Stimulated activated CD4-positive, alpha-beta T cell treated with anti-CD3 and anti-CD28 coated beads, Interleukin-4, amount 100 ng/mL, for 48 hours (primary cell): ENCODE measurements around the gene POU3F1.
"Not testable (repeated sequence)": the region's sequence is repeated elsewhere in the genome, so short reads cannot be mapped to it uniquely, and the experiment has no call there.

ENCODE experiments used
- DNase-seq, 2 donors: peaks; one replicate each; pipeline ENCODE4 v3.0.0-alpha.2; 2020; ENCODE audit warnings: low read depth in 2 of 2

POU3F1 gene

DNA sequence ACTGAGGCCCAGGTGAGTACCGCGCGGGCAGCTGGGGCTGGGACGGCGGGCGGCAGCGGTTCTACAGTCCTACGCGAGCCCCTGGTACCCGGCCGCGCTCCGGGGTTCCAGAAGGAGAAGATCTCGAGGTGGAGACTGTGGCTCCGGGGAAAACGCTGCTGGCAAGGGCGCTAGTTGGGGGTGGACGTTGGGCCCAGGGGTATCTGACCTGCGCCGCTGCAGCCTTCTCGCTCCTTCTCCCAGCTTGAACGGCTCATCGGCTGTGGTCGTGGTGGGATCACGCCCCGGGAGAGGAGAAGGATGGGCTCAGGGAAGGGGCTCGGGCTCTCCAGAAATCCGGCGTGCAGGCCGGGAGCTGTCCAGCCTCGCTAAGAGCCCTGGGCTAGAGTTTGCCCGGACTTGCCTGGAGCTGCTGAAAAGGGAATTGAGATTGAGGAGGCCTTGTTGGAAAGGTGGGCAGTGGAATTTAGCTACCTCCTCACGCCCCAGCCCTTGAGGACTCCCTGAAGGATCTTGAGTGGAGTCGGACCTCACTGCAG, 1.1 kb upstream of the POU3F1 start:
- no peak for DNase-seq

DNA sequence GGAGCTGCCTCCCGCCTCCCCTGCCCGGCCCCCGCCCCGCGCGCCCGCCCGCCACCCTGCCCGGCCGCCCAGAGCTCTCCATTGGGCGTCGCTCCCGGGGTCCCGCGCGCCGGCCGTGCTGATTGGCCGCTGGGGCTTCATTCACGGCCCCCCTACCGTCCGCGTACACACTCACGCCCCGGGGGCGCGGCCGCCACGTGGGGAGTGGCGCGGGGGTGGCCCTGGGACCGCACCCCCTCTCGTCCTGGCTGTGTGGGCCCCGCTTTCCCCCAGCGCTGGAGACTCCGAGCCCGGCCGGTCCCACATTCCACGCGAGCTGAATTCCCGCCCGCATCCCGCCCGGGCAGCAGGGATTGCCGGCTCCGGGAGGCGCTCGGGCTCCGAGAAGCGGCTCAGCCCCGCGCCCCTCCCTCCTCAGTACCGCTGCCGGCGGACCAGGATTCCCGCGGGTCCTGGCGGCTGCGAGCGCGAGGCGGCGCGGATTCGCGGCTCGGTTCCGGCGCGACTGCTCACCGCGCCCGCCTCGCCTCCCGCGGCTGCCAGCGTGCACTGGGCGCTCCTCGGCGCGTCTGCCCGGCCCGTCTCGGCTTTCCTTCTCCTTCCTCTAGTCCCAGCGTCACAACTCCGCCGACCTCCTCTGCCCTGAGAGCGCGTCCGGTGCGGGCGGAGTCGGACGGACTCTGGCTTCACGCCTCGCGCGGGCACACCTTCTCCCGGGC, 450 bp upstream of the POU3F1 start:
- DNase-seq: peak; percentile 66 to 79

DNA sequence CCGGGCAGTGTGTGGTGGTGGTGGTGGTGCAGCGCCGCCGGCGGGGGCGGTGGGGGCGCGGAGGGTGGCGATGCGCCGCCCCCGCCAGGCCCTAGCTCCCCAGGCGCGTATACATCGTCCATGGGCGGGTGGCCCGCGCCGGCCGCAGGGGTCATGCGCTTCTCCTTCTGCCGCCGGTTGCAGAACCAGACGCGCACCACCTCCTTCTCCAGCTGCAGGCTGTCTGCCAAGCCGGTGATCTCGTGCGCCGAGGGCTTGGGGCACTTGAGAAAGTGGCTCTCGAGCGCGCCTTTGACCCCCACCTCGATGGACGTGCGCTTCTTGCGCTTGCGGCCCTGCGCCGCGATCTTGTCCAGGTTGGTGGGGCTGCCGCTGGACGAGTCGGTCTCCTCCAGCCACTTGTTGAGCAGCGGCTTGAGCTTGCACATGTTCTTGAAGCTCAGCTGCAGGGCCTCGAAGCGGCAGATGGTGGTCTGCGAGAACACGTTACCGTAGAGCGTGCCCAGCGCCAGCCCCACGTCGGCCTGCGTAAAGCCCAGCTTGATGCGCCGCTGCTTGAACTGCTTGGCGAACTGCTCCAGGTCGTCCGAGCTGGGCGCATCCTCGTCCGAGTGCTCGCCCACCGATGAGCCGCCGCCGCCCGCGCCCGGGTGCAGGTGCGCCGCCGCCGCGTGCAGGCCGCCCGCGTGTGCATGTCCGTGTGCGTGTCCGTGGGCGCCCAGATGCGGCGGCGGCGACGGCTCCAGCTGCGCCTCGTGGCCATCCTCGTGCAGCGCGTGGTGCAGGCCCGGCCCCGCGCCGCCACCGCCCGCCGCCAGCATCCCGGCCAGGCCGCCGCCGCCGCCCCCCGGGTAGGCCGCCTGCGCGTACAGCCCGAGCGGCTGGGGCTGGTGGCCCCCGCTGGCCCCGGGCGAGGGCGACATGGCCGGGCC, 926 bp downstream of the POU3F1 start:
- DNase-seq: no peak

DNA sequence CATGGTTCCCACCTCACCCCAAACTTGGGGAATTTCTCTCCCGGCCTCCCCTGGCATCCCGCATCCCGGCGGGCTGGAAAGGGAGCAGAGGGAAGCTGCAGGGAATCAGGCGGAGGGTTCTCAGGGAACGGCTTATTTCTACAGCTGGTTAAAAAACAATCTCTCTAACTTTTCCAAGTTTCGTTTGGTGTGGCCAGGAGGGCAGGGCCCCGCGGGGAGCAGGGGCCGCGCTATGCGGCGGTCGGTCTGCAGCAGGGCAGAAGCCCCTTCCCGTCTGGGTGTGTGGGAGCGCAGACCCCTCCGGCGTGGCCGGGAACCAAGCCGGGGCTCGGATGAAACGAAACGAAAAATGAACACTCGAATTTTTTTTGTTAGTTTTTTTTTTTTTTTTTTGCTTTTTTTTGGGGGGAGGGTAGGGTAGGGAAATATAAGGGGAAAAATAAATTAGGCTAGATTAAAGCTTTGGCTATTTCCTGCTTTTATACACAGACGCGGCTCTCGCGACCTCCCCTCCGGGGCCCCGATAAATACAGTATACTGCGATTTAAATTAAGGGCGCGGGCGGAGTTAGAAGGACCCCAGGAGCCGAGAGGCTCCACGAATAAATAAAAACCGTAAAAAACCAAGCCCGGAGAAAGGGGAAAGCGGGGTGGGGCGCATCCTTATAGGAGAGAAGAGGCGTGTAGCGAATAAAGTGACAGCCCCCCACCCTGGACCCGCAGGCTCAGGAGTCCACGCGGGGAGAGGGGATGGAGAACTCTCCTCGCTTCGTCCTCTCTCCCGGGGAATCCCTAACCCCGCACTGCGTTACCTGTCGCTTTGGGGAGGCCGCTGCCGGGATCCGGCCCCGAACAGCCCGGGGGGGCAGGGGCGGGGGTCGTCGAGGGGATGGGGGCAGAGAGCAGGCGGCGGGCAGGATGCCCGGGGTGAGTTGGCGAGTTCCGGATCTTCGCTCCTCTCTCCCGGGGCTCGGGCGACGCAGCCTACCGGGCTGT, 2.1 kb downstream of the POU3F1 start:
- no peak for DNase-seq

DNA sequence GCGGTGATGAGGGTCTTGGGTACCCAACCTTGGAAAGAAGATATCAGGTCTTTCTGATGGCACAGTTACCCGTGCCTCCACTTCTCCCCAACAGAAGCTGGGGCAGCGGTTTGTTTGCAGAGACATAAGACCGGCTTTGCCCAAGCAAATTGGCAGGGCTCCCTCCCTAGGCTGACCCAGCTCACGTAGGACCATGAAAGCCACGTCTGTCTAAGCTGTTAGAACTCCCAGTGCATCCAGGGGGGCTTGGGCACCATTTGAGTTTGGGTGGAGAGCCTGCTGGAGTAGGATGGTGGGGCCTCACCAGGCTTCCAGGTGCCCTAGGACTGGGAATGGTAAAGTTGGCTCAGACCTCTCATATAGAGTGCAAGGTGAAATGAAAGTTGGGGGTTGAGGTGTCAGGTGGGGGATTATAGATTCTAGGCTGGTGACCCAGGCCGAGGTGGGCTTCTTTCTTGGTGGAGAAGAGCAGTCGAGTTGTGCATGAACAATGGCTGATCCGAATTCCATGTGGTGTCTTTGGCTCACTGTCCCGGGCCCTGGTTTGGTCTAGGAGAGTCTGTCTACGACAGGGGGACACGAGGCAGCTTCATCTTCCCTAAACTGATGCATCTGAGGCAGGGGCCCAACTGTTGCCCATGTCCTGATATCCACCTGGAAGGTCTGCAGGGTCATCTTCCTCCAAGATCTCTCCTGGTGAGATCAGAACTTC, 3.4 kb downstream of the POU3F1 start:
- DNase-seq: no peak

DNA sequence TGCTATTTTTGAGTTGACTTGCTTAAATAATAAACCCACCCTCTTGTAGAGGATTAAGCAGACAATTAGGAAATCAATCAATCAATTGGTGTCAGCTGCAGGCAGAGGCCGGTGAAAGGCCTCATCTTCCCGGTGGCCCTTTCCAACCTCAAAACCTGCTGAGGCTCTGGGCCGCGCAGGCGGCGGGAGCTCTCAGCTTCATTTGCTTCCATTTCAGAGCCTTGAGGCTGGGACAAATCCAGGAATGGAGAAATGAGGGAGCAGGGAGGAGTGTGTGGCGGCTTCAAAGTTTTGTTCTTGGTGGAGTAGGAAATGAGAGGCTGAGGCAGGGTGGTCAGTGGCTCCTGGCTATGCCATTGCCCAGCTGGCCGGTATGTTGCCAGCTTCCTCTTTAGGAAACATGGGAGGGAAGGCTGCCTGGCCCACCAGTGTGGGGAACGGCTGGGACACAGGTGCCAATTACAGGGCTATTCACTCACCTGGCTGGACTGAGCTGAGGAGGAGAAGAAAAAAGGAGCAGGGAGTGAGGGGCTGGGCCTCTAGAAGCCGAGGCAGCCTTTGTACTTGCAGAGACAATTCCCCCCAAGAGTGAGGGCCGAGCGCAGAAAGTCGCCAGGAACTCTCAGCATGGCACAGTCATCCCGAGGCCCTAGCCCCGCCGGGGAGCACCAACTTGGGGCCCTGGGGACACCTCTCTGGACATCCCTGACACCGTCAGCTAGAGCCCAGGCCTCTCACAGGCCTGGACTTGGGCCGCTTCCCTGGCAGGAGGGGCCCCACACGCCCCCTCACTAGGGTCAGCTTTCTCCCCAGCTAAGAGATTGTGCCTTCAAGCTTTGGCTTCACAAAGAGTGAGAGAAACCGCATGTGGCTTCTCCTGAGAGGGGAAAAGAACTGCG, 4.4 kb downstream of the POU3F1 start:
- no peak for DNase-seq

DNA sequence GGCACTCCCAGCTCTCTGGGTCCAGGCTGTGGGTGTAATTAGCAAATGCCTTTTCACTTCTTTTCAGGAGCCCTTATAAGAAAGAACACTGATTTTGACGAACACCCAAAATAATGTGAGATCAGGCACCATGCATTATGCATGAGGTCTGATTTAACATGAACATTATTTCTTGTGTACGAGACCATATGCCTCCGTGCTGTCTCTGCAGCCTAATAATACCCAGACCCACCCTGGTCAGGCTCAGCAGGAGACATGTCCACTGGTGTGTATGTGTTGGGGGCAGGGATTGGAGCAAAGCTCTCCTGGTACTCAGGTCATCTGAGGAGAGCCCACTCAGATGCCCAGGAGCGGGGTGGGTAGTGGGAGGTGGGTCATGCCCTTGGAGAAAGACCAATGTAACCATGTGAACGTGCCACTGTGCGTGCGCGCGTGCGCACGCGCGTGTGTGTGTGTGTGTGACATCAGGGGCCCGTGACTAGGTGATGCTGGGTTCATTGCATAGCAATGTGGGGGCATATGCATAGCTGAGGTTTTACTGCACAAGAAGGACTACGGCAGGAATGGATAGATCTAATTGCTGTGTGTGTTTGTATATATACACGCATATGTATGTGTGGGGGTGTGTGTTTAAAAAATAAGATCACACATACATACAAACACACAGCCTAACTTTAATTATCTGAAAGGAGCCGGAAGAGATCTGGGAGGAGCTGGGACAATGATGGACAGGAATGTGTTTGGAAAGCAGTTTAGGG, 7.1 kb downstream of the POU3F1 start:
- DNase-seq: no peak

DNA sequence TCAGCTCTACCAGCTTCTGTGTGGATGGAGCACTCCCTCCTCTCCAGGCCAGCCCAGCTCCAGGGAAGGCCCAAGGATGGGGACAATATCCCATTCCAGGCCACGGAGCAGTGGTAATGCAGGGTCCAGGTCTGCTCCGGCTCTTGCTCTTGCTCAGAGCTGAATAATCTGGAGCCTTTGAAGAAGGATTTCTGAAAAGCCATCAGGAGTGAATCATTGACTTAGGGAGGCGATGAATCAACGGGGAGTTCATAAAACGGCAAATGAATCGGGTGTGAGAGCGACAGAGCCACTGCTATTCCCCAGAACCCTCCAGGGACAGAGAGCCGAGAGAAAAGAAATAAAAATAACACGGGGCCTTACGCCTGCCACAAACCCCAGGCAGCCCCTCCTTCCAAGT, 7.7 kb downstream of the POU3F1 start:
- no peak for DNase-seq

DNA sequence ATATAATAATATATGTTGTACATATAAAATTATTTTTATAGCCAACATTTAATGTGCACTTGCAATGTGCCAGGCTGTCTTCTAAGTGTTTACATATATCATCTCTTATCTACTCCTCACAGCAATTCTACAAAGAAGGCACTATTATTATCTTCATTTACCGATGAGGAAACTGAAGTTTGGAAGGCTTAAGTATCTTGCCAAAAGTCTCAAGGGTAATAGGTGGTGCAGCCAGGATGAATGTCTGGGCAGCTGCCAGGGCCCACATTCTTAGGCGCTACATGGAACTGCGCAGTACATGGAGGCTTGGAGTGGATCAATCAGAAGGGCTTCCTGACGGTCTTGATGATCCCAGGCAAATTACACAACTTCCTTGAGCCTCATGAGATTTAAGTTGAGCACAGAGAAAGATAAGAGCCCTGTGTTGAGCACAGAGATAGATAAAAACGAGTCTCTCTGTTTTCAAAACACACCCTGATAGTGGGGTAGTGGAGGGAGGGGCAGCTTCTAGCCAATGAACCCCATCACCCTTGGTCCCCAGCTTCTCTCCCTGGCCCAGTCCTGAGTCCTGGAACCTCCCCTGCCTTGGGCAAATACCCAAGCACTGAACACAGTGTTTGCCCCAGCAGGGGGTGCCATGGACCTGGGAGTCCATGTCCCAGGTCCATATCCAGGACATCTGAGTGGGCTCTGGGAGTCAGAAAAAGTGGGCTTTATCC, 9.2 kb downstream of the POU3F1 start:
- DNase-seq: no peak

DNA sequence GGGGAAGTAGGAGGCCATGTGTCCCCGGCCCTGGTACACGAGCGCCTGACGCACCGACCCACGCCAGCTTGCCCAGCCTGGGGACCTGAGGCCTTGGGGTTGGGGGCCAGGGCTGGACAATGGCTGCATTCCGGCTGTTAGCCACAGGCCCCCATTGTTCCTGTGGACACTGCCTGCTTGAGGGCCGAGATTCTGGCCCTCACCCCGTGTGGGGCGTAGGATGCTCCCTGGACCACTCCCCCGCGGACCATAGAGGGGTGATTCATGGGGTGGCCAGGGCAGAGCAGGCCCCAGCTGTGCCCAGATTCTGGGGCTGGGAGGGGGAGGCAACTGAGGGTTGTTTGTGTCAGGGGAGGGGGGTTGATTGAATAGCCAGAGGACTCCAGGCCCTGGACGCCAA, 11.7 kb downstream of the POU3F1 start:
- no peak for DNase-seq

DNA sequence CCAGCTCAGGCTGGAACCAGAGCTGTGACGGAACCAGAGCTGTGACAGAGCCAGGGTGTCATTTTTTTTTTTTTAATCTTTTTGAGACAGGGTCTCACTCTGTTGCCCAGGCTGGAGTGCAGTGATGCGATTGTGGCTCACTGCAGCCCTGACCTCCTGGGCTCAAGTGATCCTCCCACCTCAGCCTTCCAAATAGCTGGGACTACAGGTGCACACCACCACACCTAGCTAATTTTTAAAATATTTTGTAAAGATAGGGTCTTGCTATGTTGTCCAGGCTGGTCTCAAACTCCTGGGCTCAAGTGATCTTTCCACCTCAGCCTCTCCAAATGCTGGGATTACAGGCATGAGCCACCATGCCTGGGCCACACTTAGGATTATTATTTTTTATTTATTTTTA, 13.6 kb downstream of the POU3F1 start:
- not testable (repeated sequence) for DNase-seq

DNA sequence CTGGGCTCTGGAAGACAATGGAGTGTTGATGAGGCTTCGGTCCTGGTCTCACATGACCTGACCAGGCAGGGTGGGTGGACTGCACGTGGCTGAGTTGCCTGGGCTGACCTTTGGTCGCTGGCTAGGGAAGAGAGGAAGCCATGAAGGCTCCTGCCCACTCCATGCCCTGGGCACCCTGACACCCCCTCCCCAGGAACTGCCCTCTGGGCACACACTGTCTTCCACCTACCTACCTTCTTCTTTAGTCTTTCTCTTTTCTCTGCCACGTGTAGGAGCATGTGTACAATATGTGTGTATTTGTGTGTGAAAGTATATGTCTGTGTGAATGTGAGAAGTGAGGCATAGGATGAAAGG, 15.1 kb downstream of the POU3F1 start:
- no peak for DNase-seq

DNA sequence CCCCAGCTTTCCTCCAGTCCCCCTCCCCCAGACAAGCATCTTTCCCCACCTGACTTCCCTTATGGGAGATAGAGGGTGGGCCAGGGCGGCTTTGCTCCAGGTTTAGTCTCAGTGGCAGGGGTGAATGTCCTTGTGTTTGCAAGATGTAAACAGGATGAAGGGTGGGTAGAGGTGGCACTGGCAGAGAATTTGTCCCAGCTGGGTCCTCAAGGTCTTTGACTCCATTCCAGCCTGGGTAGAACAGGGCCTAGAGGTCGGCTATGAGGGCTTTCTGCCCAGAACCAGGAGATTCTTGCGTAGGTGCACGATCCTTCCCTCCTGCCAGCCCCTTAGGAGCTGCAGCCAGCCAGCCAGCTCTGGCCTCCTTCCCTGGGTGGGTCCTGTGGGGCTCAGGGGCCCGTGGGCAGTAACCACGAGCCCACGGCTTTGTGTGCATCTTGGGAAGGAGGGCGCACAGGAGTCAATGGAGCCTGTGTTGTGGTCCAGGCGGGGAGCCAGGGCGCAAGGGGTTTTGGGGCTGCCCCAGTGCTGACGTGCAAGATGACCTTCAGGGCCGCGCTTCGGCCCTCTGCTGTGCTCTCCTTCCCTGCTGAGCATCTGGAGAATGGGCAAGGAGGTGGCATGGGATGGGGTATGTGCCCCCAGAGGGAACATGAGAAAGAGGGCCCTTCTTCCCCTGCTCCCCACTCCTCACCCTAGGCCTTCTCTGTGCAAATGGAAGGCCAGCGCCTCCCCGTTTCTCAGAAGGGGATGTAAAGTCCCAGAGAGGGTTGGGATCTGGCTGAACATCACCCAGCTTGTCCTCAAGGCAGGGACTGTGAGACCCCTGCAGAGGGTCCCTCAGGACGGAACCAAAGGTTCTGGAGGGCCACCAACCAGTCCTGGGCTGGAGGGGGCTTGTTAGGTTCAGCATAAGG, 15.7 kb downstream of the POU3F1 start:
- DNase-seq: no peak

DNA sequence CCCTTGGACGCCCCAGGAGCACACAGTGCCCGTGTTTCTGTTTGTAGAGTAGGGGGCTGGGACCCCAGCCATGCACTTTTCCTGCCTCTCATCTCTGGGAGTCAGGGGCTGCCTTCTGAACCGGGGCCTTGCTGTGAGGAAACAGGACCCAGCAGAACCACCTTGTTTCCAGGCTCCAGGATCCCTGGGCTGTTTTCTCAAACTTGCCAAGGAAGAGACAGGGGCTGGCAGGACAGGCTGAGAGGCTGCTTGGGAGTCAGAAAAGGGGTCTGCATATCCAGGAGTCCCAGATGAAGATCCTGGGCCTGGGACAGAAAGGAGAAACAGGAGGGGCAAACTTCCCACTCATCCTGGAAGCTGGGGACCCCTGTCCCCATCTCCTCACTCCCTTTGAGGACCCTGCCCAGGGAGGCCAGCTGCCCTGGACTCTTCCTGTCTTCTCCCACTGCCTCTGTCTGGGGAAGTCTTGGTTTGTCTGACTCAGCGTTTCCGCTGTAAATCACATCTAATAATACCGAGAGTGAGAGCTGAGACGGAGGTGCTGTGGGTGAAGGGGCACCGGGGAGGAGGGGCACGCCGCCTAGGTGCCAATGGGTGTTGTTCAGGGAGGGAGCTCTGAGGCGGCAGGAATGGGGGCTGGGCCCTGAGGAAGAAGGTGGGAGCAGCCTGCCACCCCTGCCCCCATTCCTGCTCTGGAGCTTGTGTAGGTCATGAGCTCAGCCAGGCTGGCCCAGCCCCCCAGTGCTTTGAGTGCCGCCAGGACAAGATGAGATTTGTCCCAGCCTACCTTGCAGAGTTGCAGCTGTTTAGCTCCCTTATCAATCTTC, 16.7 kb downstream of the POU3F1 start:
- DNase-seq: peak; percentile 65 to 74

DNA sequence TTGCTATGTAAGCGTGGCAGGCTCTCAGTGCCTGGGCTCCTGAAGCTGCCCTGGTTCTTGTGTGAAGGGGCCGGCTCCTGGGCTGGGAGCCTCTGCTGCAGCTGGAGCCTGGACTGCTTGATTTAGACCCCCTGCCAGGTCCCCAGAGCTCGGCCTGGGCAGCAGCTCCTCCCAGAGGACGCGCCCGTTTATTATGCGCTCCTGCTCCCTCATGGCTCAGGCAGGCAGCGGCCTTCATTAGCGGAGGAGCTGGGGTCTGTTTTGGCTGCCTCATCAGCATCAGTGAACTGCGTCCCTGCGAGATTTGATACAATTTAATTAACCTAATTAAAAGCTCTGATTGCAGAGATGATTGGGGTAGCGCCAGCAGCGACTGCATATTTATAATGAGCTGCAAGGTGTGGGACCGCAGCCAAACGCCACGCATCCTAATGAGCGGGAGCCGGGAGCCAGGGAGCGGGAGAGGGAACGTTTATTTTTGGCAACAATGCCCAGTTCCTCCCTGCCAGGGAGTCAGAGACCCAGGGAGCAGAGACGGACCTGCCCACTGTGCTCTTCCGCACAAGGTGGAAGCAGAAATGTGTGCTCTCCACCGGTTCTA, 17.4 kb downstream of the POU3F1 start:
- DNase-seq: no peak

DNA sequence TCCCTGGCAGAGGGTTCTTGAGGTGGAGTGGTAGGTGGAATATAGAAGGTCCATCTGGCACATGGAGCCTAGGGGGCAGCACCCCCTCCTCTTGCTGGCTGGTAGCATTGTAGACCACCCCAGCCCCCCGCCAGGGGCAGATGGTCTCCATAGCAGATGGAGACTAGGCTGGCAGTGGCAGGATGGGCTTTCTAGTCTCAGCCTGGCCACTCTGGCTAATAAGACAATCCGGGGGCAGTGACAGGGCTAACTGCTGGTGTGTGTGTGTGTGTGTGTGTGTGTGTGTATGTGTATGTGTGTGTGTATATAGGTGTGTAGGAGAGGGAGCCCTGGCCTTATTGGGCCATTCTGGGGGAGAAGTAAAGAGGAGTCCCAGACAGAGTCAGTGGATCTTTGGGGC, 17.9 kb downstream of the POU3F1 start:
- no peak for DNase-seq
